ENCODE data around the gene C4A. TPM values are rescaled to one million over a fixed set of nuclear protein-coding genes. Genes with fewer than 3 reads are reported as not detected.

The C4A gene
- total RNA-seq, 2 experiments from 2014 or later: 2.8 to 3.2 TPM

GRCh38 chr6:31956796-31957195 is 25.1 kb upstream of the C4A start:
- Mint-ChIP-seq H3K9me3 (no peaks in the 10 kb centered on the region), H3K36me3 (ENCODE audit: low read depth) (peaks cover 40% of the 10 kb centered on the region), H3K4me3 (peak overlapping the region; percentile 98), H3K27ac (no peak overlapping the region), H3K27me3 (no peaks in the 10 kb centered on the region), H3K4me1 (ENCODE audit: low read depth) (peaks cover 33% of the 10 kb centered on the region)
- no peak for DNase-seq
- no peak for TF ChIP-seq CTCF (IDR thresholded peaks at IDR 0.05)
- no peak for ATAC-seq
- intact Hi-C loops (cut with micrococcal nuclease): no loop called here
- POLR2A ChIA-PET: interaction anchor here (5.4 kb wide), 1 partner anchor 15 kb away, joined by 85 read pairs; the partner anchor contains the start of gene DXO
- CTCF ChIA-PET: interaction anchor here (0.9 to 1.0 kb wide), 2 partner anchors 11 to 15 kb away, joined by 3 to 4 read pairs; partner anchors contain the start of genes CFB and DXO

- CTCF ChIA-PET: interaction anchor here (1.4 kb wide), 1 partner anchor 16 kb away, joined by 3 read pairs; no protein-coding TSS in a partner anchor
- peaks cover 37% of the 10 kb centered on the region for H3K36me3 Mint-ChIP-seq (ENCODE audit: low read depth)
- H3K27me3 Mint-ChIP-seq: no peaks in the 10 kb centered on the region
- DNase-seq (no peak), ATAC-seq (no peak)
- POLR2A ChIA-PET: interaction anchor here (0.9 to 5.4 kb wide), 5 partner anchors 8 to 111 kb away, joined by 3 to 85 read pairs (median 9); partner anchors contain the start of genes CFB, DXO and ZBTB12
- H3K4me1 Mint-ChIP-seq (ENCODE audit: low read depth): peaks cover 35% of the 10 kb centered on the region
- H3K27ac Mint-ChIP-seq: peak overlapping the region; percentile 95
- no peak for TF ChIP-seq CTCF (IDR thresholded peaks at IDR 0.05)
- intact Hi-C loops (cut with micrococcal nuclease): no loop called here
- H3K9me3 Mint-ChIP-seq: no peaks in the 10 kb centered on the region
- peak overlapping the region; percentile 98 for H3K4me3 Mint-ChIP-seq
Measured at GRCh38 chr6:31958412-31958740, 23.5 kb upstream of the C4A start.

- peak within 1 kb of the TSS; percentile 98 for H3K4me3 Mint-ChIP-seq
- H3K27me3 Mint-ChIP-seq: no peaks in the 10 kb centered on the region
- CTCF ChIA-PET: interaction anchor here (0.6 to 1.4 kb wide), 5 partner anchors 13 to 669 kb away, joined by 3 to 4 read pairs (median 3); partner anchors contain the start of gene DXO
- H3K27ac Mint-ChIP-seq: peak within 1 kb of the TSS; percentile 98
- intact Hi-C loops (cut with micrococcal nuclease): no loop called here
- DNase-seq (peak; percentile 98), ATAC-seq (peak; percentile 99)
- TF ChIP-seq CTCF (IDR thresholded peaks at IDR 0.05): no peak
- POLR2A ChIA-PET: interaction anchor here (0.6 to 5.4 kb wide), 8 partner anchors 9 to 908 kb away, joined by 3 to 85 read pairs (median 4); partner anchors contain the start of genes DXO and ZBTB12
- H3K9me3 Mint-ChIP-seq: no peaks in the 10 kb centered on the region
- peaks cover 35% of the 10 kb centered on the region for H3K4me1 Mint-ChIP-seq (ENCODE audit: low read depth)
- peaks cover 37% of the 10 kb centered on the region for H3K36me3 Mint-ChIP-seq (ENCODE audit: low read depth)
Measured at GRCh38 chr6:31958741-31959739, 22.8 kb upstream of the C4A start, which contains the start of the genes NELFE and SKIC2. Gene NELFE (minus strand): TSS chr6:31958971. CDS start chr6:31958446, 525 bp downstream. Gene SKIC2 (plus strand): TSS chr6:31959175. CDS start chr6:31959193, 18 bp downstream.

GRCh38 chr6:31961616-31962015 is 20.2 kb upstream of the C4A start:
- DNase-seq: no peak
- Mint-ChIP-seq H3K9me3 (no peaks in the 10 kb centered on the region), H3K27me3 (no peaks in the 10 kb centered on the region), H3K4me3 (no peak overlapping the region), H3K27ac (peak overlapping the region; percentile 38), H3K36me3 (ENCODE audit: low read depth) (peaks cover 32% of the 10 kb centered on the region), H3K4me1 (ENCODE audit: low read depth) (peaks cover 35% of the 10 kb centered on the region)
- no peak for TF ChIP-seq CTCF (IDR thresholded peaks at IDR 0.05)
- POLR2A ChIA-PET: interaction anchor here (0.7 to 1.7 kb wide), 3 partner anchors 9 to 427 kb away, joined by 3 to 7 read pairs (median 5); partner anchors contain the start of gene DXO
- CTCF ChIA-PET: interaction anchor here (2.6 kb wide), 1 partner anchor 9 kb away, joined by 7 read pairs; no protein-coding TSS in a partner anchor
- intact Hi-C loops (cut with micrococcal nuclease): no loop called here
- no peak for ATAC-seq
